Astrocyte (in vitro differentiated cells and primary cell): ENCODE measurements around the gene ANO2. TPM values are rescaled to one million over a fixed set of nuclear protein-coding genes. Genes with fewer than 3 reads are reported as not detected.
A peak's percentile ranks its signal among the peaks of the same experiment; 100 is the strongest.

ENCODE experiments used
- DNase-seq: peaks from one replicate; pipeline ENCODE4 v3.0.0-alpha.2; 2010; ENCODE audit warnings: low read depth
- FAIRE-seq: peaks from 2 replicates; lab custom pipeline; 2011; peaks lifted over from hg19 to GRCh38; lab: Jason Lieb, UNC
- H2AFZ ChIP-seq: 2 replicates; pipeline ENCODE4 v1.6.0; 2012; ENCODE audit warnings: low read depth, low read length, inconsistent platforms
- H3K27ac ChIP-seq: 2 replicates; pipeline ENCODE4 v1.5.1; 2011; ENCODE audit warnings: low read depth, low read length, inconsistent platforms
- H3K27me3 ChIP-seq: 2 replicates; pipeline ENCODE4 v1.6.0; 2011; ENCODE audit warnings: low read length, inconsistent platforms; ENCODE audit not compliant: insufficient read depth
- H3K36me3 ChIP-seq: 2 replicates; pipeline ENCODE4 v1.5.1; 2011; ENCODE audit warnings: low read length, inconsistent platforms; ENCODE audit not compliant: insufficient read depth
- H3K4me1 ChIP-seq: 2 replicates; pipeline ENCODE4 v1.5.1; 2011; ENCODE audit warnings: low read length, inconsistent platforms; ENCODE audit not compliant: insufficient read depth
- H3K4me2 ChIP-seq: 2 replicates; pipeline ENCODE4 v1.6.0; 2012; ENCODE audit warnings: low read length, inconsistent platforms
- H3K4me3 ChIP-seq: 2 replicates; pipeline ENCODE4 v1.5.1; 2011; ENCODE audit warnings: low read depth, mild to moderate bottlenecking, low read length, inconsistent platforms; ENCODE audit not compliant: insufficient read depth
- H3K79me2 ChIP-seq: 2 replicates; pipeline ENCODE4 v1.6.0; 2012; ENCODE audit warnings: mild to moderate bottlenecking, low read length, inconsistent platforms; ENCODE audit not compliant: insufficient read depth
- H3K9ac ChIP-seq: 2 replicates; pipeline ENCODE4 v1.6.0; 2012; ENCODE audit warnings: mild to moderate bottlenecking, low read length, inconsistent platforms
- H3K9me3 ChIP-seq: 2 replicates; pipeline ENCODE4 v1.5.1; 2012; ENCODE audit warnings: low read depth, mild to moderate bottlenecking, low read length, inconsistent platforms; ENCODE audit not compliant: insufficient read depth
- H4K20me1 ChIP-seq: 2 replicates; pipeline ENCODE4 v1.6.0; 2012; ENCODE audit warnings: low read length, inconsistent platforms; ENCODE audit not compliant: insufficient read depth
- H3K27ac Mint-ChIP-seq: one replicate; pipeline ENCODE4 v1.8.0; 2021; ENCODE audit warnings: mild to moderate bottlenecking, mixed read lengths; ENCODE audit not compliant: unreplicated experiment
- H3K27me3 Mint-ChIP-seq: one replicate; pipeline ENCODE4 v1.8.0; 2021; ENCODE audit warnings: low read depth, mixed read lengths; ENCODE audit not compliant: unreplicated experiment
- H3K36me3 Mint-ChIP-seq: one replicate; pipeline ENCODE4 v1.8.0; 2021; ENCODE audit warnings: low read depth, mixed read lengths; ENCODE audit not compliant: unreplicated experiment
- H3K4me1 Mint-ChIP-seq: one replicate; pipeline ENCODE4 v1.8.0; 2021; ENCODE audit warnings: low read depth, mixed read lengths; ENCODE audit not compliant: unreplicated experiment
- H3K4me3 Mint-ChIP-seq: one replicate; pipeline ENCODE4 v1.8.0; 2021; ENCODE audit warnings: mild to moderate bottlenecking, moderate library complexity, mixed read lengths; ENCODE audit not compliant: unreplicated experiment
- H3K9me3 Mint-ChIP-seq: one replicate; pipeline ENCODE4 v1.8.0; 2021; ENCODE audit warnings: mild to moderate bottlenecking, mixed read lengths; ENCODE audit not compliant: unreplicated experiment
- CTCF ChIP-seq: IDR thresholded peaks from 2 replicates; pipeline ENCODE4 v1.5.1; 2011; ENCODE audit warnings: low read depth, mild to moderate bottlenecking, inconsistent platforms, low read length, moderate library complexity; ENCODE audit not compliant: insufficient read depth
- EZH2 ChIP-seq: IDR thresholded peaks from 2 replicates; pipeline ENCODE4 v1.6.1; 2012; ENCODE audit warnings: mild to moderate bottlenecking, low read length, inconsistent platforms; ENCODE audit not compliant: insufficient read depth
- total RNA-seq: library from RNA; stranded (reverse); gene quantifications from 2 replicates; pipeline ENCODE4 v1.2.1, GENCODE V29; 2021

ANO2 gene
- total RNA-seq, 1 donor from 2014 or later: 0.93 TPM

- Mint-ChIP-seq H3K4me1 (peaks cover 9% of the 10 kb centered on the region), H3K27me3 (peaks cover 36% of the 10 kb centered on the region), H3K36me3 (no peaks in the 10 kb centered on the region), H3K9me3 (peaks cover 14% of the 10 kb centered on the region), H3K27ac (no peak overlapping the region), H3K4me3 (no peak overlapping the region)
- H3K36me3 ChIP-seq: no peaks in the 10 kb centered on the region
- H2AFZ ChIP-seq: no peak overlapping the region
- H3K9me3 ChIP-seq: no peaks in the 10 kb centered on the region
- no peaks in the 10 kb centered on the region for H3K79me2 ChIP-seq
- no peaks in the 10 kb centered on the region for H3K4me1 ChIP-seq
- DNase-seq (no peak), FAIRE-seq (no peak)
- H3K4me2 ChIP-seq: no peak overlapping the region
- TF ChIP-seq EZH2 (no peak), CTCF (no peak)
- no peaks in the 10 kb centered on the region for H4K20me1 ChIP-seq
- no peak overlapping the region for H3K4me3 ChIP-seq
- H3K27ac ChIP-seq: no peak overlapping the region
- H3K27me3 ChIP-seq: no peaks in the 10 kb centered on the region
- no peak overlapping the region for H3K9ac ChIP-seq
These were observed 396.0 kb downstream of the ANO2 start for GRCh38 chr12:5549011-5549410.

- H3K27me3 Mint-ChIP-seq: peaks cover 34% of the 10 kb centered on the region
- H3K4me3 Mint-ChIP-seq: no peak overlapping the region
- FAIRE-seq (no peak), DNase-seq (no peak)
- H3K4me1 Mint-ChIP-seq: peaks cover 8% of the 10 kb centered on the region
- no peak for TF ChIP-seq EZH2
- TF ChIP-seq CTCF: no peak
- H3K4me2 ChIP-seq: no peak overlapping the region
- H3K9ac ChIP-seq: no peak overlapping the region
- no peak overlapping the region for H3K27ac Mint-ChIP-seq
- H3K27me3 ChIP-seq: no peaks in the 10 kb centered on the region
- H3K27ac ChIP-seq: no peak overlapping the region
- no peaks in the 10 kb centered on the region for H3K36me3 Mint-ChIP-seq
- H3K36me3 ChIP-seq: no peaks in the 10 kb centered on the region
- H3K9me3 Mint-ChIP-seq: peaks cover 14% of the 10 kb centered on the region
- no peak overlapping the region for H2AFZ ChIP-seq
- H4K20me1 ChIP-seq: no peaks in the 10 kb centered on the region
- H3K79me2 ChIP-seq: no peaks in the 10 kb centered on the region
- H3K4me1 ChIP-seq: no peaks in the 10 kb centered on the region
- H3K9me3 ChIP-seq: no peaks in the 10 kb centered on the region
- no peak overlapping the region for H3K4me3 ChIP-seq
These were observed 396.7 kb downstream of the ANO2 start for GRCh38 chr12:5548152-5548943.

GRCh38 chr12:5546616-5547015 lies 398.4 kb downstream of the ANO2 start:
- TF ChIP-seq CTCF (no peak), EZH2 (no peak)
- Mint-ChIP-seq H3K4me3 (no peak overlapping the region), H3K27me3 (peaks cover 28% of the 10 kb centered on the region), H3K36me3 (no peaks in the 10 kb centered on the region), H3K27ac (peak overlapping the region; percentile 48), H3K4me1 (peaks cover 7% of the 10 kb centered on the region), H3K9me3 (peaks cover 13% of the 10 kb centered on the region)
- Histone ChIP-seq H3K4me3 (no peak overlapping the region), H3K27me3 (no peaks in the 10 kb centered on the region), H3K9ac (no peak overlapping the region), H3K36me3 (no peaks in the 10 kb centered on the region), H3K27ac (no peak overlapping the region), H2AFZ (no peak overlapping the region), H3K4me1 (no peaks in the 10 kb centered on the region), H3K4me2 (no peak overlapping the region), H3K79me2 (no peaks in the 10 kb centered on the region), H3K9me3 (no peaks in the 10 kb centered on the region), H4K20me1 (no peaks in the 10 kb centered on the region)
- DNase-seq: no peak
- no peak for FAIRE-seq
